Calu3 (cell line): ENCODE measurements around the gene JAZF1. TPM values are rescaled to one million over a fixed set of nuclear protein-coding genes. Genes with fewer than 3 reads are reported as not detected.

Experiments used
- BruUV-seq: library from RNA; stranded (reverse); fragments of 400-500 nt; replicated peaks from 2 replicates; lab custom pipeline; 2021; lab: Mats Ljungman, UMichigan
- CTCF ChIA-PET: fragments of 300-600 bp; sonication (Branson Sonifier 250); formaldehyde crosslinking; loops from one replicate; lab custom pipeline; 2022; ENCODE audit warnings: antibody characterized with exemption; lab: Charles Lee
- DNase-seq: peaks from one replicate; pipeline ENCODE4 v3.0.0; 2022
- H3K27ac Mint-ChIP-seq: one replicate; pipeline ENCODE4 v1.8.0; 2022; ENCODE audit warnings: mixed read lengths; ENCODE audit not compliant: unreplicated experiment
- H3K27me3 Mint-ChIP-seq: one replicate; pipeline ENCODE4 v1.8.0; 2022; ENCODE audit warnings: mixed read lengths; ENCODE audit not compliant: unreplicated experiment
- H3K36me3 Mint-ChIP-seq: one replicate; pipeline ENCODE4 v1.8.0; 2022; ENCODE audit warnings: mild to moderate bottlenecking, moderate library complexity, mixed read lengths; ENCODE audit not compliant: insufficient read depth, unreplicated experiment
- H3K4me1 Mint-ChIP-seq: one replicate; pipeline ENCODE4 v1.8.0; 2022; ENCODE audit warnings: mild to moderate bottlenecking, low read depth, mixed read lengths; ENCODE audit not compliant: unreplicated experiment
- H3K4me3 Mint-ChIP-seq: one replicate; pipeline ENCODE4 v1.8.0; 2022; ENCODE audit warnings: mild to moderate bottlenecking, low read depth, moderate library complexity, mixed read lengths; ENCODE audit not compliant: unreplicated experiment
- H3K9me3 Mint-ChIP-seq: one replicate; pipeline ENCODE4 v1.8.0; 2022; ENCODE audit warnings: low read depth, mixed read lengths; ENCODE audit not compliant: unreplicated experiment
- intact Hi-C: fragments of 100-400 bp; cut with micrococcal nuclease; formaldehyde crosslinking; loops from one replicate; pipeline ENCODE4 v1.10.0; 2022; ENCODE audit not compliant: unreplicated experiment
- total RNA-seq: library from RNA; stranded (reverse); gene quantifications from 2 replicates; pipeline ENCODE4 v1.2.3, GENCODE V29; 2022
- TF ChIP-seq, protein P1 (sequence below): fragments of 200-600 bp; IDR thresholded peaks from one replicate; pipeline ENCODE4 v1.8.0; 2022; ENCODE audit warnings: antibody characterized with exemption; ENCODE audit not compliant: unreplicated experiment

JAZF1 gene
- total RNA-seq, 1 experiment from 2014 or later = 10.7 TPM

DNA sequence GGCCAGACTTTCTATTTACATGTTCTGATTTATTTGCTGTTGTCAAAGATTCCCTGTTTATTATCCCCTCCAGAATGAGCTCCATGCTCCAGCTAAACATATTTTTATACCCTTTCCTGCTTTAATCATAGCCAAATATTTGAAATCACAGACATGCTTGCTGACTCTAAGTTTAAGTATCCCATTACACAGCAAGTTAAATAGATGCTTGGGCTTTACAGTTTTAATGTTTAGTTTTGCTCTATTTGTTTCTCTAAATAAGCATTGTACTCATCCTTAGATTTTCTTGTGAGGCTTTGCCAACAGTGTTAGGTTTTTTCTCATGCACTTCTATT, 243.9 kb downstream of the JAZF1 start:
- intact Hi-C loops = no loop called here
- TF ChIP-seq, protein P1, sequence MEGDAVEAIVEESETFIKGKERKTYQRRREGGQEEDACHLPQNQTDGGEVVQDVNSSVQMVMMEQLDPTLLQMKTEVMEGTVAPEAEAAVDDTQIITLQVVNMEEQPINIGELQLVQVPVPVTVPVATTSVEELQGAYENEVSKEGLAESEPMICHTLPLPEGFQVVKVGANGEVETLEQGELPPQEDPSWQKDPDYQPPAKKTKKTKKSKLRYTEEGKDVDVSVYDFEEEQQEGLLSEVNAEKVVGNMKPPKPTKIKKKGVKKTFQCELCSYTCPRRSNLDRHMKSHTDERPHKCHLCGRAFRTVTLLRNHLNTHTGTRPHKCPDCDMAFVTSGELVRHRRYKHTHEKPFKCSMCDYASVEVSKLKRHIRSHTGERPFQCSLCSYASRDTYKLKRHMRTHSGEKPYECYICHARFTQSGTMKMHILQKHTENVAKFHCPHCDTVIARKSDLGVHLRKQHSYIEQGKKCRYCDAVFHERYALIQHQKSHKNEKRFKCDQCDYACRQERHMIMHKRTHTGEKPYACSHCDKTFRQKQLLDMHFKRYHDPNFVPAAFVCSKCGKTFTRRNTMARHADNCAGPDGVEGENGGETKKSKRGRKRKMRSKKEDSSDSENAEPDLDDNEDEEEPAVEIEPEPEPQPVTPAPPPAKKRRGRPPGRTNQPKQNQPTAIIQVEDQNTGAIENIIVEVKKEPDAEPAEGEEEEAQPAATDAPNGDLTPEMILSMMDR = no peak
- no peak overlapping the region for H3K4me3 Mint-ChIP-seq
- H3K27me3 Mint-ChIP-seq = no peaks in the 10 kb centered on the region
- no peak for DNase-seq
- H3K36me3 Mint-ChIP-seq = no peaks in the 10 kb centered on the region
- H3K4me1 Mint-ChIP-seq = no peaks in the 10 kb centered on the region
- BruUV-seq = no TSS peak
- CTCF ChIA-PET = interaction anchor here (0.6 to 1.3 kb wide), 3 partner anchors 26 to 271 kb away, joined by 3 read pairs; no protein-coding TSS in a partner anchor
- H3K27ac Mint-ChIP-seq = no peak overlapping the region
- H3K9me3 Mint-ChIP-seq = no peaks in the 10 kb centered on the region

DNA sequence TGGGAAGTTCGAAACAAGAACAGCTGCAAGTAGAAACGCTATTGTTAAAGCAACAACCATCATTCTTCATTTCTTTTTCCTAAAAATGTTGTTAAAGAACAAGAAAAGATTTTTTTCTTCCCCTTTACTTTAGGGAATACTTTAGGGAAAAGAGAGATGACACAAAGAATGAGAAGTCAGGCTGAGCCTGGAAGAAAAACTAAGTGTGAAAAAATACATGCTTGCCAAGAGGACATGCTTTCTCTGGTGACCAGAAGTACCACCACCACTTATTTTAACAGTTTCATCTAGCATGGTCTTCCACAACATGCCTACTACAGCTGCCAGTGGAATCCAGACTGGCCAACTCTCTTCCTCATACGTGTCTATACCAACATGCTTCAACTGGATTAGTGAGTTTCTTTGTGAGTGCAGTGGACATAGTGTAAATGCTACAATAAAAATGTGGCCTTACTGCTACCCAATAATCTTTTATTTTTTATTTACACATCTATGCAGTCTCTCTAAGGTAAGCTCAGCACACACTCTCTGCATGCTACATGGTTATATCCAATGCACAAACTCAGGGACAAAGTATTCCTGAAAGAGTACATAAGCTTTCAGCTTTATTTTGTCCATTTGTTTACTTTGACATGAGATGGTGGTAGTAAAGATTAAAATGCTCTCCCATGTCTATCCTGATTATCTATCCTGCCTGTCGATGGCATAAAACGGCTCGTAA, 244.4 kb downstream of the JAZF1 start:
- H3K9me3 Mint-ChIP-seq = no peaks in the 10 kb centered on the region
- H3K36me3 Mint-ChIP-seq = no peaks in the 10 kb centered on the region
- H3K27ac Mint-ChIP-seq = no peak overlapping the region
- TF ChIP-seq, protein P1 = no peak
- no peak overlapping the region for H3K4me3 Mint-ChIP-seq
- H3K4me1 Mint-ChIP-seq = no peaks in the 10 kb centered on the region
- CTCF ChIA-PET = interaction anchor here (0.6 to 1.3 kb wide), 2 partner anchors 126 to 271 kb away, joined by 3 read pairs; no protein-coding TSS in a partner anchor
- intact Hi-C loops = no loop called here
- BruUV-seq = no TSS peak
- H3K27me3 Mint-ChIP-seq = no peaks in the 10 kb centered on the region
- no peak for DNase-seq

DNA sequence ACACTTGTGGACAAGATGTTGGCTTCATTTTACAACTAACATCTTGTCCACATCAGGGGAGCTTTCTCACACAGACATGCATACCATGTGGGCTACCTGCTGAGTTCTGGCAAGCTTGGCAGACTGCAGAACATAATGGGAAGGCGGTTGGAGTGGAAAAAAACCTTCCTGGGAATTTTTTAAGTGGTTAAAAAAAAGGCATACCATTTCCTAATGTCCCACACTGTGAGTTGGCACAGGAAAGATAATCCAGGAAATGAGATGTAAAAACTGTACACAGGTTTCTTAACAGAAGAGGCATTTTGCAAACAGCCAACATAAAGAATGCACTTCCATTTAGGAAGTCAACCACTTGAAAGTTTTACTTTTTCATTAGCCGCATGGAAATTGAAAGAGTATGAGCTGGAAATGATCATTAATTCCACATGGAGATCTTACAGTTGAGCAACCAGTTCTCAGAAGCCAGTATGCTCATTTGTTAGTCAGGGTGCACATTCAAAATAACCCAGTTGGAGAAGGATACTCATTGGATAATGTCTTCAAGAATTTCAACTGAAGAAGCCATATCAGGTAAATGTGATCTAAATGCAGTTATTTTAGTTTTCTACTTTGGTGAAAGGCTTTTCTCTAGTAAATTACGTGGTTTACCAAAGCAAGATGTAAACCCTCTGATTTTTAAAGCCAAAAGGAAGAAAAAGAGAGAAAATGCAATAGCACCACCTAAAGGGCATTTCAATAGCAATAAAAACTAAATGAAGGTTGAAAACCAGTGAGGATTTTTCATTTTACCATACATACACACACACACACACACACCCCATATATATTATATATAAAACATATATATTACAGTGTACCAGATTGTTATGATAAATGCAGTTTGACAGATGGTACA, 246.7 kb downstream of the JAZF1 start:
- intact Hi-C loops = loop anchor here (5.0 kb wide), 1 partner anchor 88 kb away; no protein-coding TSS in a partner anchor
- H3K27me3 Mint-ChIP-seq = no peaks in the 10 kb centered on the region
- CTCF ChIA-PET = interaction anchor here (0.6 kb wide), 1 partner anchor 44 kb away, joined by 3 read pairs; no protein-coding TSS in a partner anchor
- H3K4me3 Mint-ChIP-seq = no peak overlapping the region
- TF ChIP-seq, protein P1 = peak; percentile 60
- no peak overlapping the region for H3K27ac Mint-ChIP-seq
- no peaks in the 10 kb centered on the region for H3K4me1 Mint-ChIP-seq
- no peaks in the 10 kb centered on the region for H3K36me3 Mint-ChIP-seq
- BruUV-seq = no TSS peak
- no peaks in the 10 kb centered on the region for H3K9me3 Mint-ChIP-seq
- no peak for DNase-seq

DNA sequence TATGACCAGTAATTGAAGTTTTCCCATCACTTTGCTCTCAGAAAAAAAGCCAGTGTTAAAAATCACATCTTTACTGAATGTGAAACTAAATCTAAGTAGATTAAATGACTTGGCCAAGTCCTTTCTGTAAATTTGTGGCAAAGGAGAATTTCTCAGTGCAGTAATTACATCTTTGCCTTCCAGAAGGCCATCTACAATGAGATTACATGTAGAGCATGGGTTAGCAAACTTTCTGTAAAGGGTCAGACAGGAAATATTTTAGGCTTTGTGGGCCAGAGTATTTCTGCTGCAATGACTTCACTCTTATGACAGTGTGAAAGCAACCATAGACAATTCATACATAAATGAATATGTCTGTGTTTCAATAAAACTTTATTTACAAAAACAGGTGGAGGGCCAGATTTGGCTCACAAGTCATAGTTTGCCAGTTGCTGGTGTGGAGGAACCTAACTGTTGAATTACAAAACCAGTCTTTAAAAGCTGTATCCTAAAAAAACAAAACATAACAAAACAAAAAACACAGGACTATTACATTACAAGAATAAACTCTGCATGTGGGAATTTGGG, 249.6 kb downstream of the JAZF1 start:
- intact Hi-C loops = loop anchor here (5.0 kb wide), 1 partner anchor 91 kb away; no protein-coding TSS in a partner anchor
- no TSS peak for BruUV-seq
- no peak overlapping the region for H3K27ac Mint-ChIP-seq
- no peak overlapping the region for H3K4me3 Mint-ChIP-seq
- TF ChIP-seq, protein P1 = no peak
- CTCF ChIA-PET = no interaction called here
- no peaks in the 10 kb centered on the region for H3K36me3 Mint-ChIP-seq
- no peaks in the 10 kb centered on the region for H3K27me3 Mint-ChIP-seq
- DNase-seq = no peak
- no peaks in the 10 kb centered on the region for H3K9me3 Mint-ChIP-seq
- no peaks in the 10 kb centered on the region for H3K4me1 Mint-ChIP-seq
